NCI-H128 (cell line): ENCODE results near the gene ZNF85.
"Not testable (repeated sequence)": the region's sequence is repeated elsewhere in the genome, so short reads cannot be mapped to it uniquely, and the experiment has no call there.

Source experiments
- DNase-seq: peaks from one replicate; lab custom pipeline; 2025; ENCODE audit not compliant: unreplicated experiment; lab: John Stamatoyannopoulos, UW

ZNF85 gene

DNA sequence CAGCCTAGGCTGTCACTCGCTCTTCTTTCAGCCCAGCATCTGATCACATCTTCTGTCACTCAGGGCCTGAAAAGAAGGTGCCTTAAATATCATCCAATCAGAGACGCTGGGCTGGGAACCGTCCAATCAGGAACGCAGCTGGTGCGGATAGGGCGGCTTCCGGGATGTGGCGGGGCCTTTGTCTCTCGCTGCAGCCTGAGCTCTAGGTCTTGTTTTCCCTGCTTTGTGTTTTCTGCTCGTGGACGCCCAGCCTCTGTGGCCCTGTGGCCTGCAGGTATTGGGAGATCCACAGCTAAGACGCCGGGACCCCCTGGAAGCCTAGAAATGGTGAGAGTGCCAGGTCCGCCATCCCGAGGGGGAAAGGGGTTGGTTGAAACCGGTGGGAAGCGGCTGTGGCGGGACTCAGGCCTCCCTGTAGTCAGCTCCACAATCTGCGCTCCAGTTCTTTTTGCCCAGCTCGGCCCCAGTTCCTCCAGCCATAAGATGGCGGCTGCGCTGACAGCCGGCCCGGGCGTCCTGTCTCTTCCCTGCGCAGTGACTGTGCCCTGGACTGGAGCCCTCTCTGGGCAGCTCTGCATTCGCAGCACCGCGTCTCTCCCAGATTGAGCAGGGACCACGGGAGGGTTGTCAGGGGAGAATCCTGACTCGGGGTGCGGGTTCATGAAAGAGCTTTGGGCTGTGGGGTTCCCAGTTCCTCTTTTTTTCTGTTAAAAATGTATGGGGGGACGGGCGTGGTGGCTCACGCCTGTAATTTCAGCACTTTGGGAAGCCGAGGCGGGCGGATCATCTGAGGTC lies at the start of gene ZNF85:
TSS of gene ZNF85 (plus strand) at position 175 of the 795 bp plus-strand sequence. CDS start at position 325, 150 bp downstream.
- peak; percentile 51 for DNase-seq

DNA sequence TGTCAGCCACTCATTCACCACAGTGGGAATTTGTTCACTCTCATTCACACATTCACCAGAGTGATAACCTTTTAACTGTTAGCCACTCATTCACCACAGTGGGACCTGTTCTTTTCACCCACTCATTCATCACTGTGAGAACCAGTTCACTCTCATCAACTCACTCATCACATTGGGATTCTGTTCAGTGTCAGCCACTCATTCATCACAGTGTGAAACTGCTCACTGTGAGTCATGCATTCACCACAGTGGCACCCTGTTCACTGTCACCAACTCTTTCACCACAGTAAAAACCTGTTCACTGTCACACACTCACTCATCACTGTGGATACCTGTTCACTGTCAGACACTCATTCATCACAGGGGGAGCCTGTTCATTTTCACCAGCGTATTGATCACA lies 43.5 kb upstream of the ZNF85 start:
- DNase-seq, result no peak

DNA sequence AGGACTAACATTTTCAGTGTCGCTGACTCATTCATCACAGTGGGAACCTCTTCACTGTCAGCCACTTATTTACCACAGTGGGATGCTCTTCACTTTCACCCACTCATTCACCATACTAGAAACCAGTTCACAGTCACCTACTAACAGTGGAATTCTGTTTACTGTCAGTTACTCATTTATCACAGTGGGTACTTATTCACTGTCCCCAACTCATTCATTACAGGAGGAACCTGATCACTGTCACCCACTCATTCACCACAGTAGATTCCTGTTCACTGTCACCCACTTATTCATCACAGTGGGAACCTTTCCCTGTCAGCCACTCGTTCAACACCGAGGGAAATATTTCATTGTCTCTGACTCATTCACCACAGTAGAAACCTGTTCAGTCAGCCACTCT lies 10.1 kb upstream of the ZNF85 start:
- no peak for DNase-seq

DNA sequence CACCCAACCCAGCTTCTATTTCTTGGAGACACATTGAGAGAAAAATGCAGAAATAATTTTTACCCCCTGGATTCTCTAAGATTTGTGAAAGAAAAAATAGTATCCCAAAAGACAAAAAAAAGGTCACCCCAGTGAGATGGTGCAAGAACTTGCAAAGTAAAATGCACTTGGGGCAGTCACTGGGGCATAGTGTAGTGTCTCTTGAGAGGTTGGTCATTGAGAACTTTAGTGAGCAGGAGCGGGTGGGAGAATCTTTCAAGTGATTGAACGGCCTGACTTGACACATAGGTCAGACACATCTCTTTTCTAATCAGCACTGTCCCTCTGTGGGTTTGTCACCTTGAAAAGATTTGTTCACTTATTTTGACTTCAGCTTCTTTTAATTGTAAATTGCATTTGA lies 2.4 kb downstream of the ZNF85 start:
- DNase-seq, result no peak

DNA sequence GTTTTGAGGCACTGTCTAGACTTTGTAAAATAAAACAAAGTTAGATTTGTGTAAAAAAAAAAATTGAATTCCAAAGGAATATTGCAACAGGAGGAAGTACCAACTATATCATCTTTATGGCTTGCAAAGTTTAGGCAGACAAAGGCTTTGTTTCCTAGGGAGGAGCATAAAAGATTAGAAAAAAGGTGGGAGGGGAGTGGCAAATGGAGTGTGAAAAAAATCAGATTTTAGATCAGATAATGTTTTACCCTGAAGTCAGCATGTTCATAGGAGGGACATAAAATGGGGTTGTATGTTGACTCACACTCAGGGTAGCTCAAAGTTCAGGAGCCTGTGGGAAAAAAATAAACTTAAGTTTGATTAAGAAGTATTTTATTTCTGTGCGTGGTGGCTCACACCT lies 3.7 kb downstream of the ZNF85 start:
- DNase-seq, result no peak

DNA sequence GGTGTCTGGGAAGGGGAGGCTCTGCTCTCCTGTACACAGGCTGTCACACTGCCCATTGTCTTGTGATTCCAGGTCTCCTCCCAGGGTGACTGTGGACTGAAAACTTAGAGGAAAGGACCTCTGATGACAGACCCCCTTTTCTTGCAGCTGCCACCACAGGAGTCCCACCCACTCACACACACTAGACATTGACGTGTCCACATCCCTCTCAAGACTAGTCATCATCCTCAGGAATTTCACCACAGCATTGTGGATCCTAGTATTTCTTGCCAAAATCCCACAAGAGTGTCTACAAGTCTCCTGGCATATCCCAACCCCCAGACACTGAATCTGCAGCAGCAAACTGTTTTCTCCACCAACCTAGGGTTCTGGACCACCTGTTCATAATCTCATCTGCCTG lies 5.3 kb downstream of the ZNF85 start:
- DNase-seq, result no peak

DNA sequence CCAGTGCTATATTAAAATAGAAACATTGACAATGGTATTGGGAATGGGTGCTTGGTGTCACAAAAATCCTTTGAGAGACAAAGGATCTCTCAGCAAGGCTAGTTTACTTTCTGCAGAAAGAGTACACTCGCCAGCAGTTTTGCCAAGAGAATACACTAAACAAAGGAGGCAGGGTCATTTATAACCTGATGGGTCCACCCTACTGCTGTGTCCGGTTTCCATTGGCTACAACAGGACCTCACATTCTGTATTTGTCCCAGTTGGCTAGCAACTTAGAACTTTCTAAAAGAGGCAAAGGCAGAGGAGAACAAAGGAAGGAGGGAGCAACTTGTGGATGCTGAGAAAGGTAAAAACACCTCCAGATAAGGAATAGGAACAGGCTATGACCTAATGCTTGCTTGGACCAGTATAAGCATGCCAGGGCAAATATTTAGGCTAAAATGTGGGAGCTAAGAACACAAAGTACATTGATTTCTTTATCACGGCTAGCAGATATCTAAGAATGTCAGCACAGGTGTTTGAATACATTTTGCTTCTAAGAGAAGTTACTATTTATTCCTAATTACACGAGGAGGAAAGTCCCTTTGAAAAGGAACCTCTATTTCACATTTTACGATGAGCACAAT lies 13.4 kb downstream of the ZNF85 start:
- DNase-seq, result not testable (repeated sequence)

DNA sequence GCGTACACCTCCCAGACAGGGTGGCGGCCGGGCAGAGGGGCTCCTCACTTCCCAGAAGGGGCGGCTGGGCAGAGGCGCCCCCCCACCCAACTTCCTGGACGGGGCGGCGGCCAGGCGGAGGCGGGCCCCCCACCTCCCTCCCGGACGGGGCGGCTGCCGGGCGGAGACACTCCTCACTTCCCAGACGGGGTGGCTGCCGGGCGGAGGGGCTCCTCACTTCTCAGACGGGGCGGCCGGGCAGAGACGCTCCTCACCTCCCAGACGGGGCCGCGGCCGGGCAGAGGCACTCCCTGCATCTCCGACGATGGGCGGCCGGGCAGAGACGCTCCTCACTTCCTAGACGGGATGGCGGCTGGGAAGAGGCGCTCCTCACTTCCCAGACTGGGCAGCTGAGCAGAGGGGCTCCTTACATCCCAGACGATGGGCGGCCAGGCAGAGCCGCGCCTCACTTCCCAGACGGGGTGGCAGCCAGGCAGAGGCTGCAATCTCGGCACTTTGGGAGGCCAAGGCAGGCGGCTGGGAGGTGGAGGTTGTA lies 29.6 kb downstream of the ZNF85 start:
- not testable (repeated sequence) for DNase-seq

DNA sequence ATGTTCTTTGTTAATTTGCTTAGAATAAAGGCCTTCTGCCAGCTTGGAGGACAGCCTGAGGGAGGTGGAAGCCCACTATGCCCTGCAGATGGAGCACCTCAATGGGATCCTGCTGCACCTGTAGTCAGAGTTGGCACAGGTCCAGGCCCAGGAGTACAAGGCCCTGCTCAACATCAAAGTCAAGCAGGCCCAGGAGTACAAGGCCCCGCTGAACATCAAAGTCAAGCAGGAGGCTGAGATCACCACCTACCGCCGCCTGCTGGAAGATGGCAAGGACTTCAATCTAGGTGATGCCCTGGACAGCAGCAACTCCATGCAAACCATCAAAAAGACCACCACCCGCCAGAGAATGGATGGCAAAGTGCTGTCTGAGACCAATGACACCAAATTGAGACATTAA lies 41.7 kb downstream of the ZNF85 start:
- DNase-seq, result no peak

DNA sequence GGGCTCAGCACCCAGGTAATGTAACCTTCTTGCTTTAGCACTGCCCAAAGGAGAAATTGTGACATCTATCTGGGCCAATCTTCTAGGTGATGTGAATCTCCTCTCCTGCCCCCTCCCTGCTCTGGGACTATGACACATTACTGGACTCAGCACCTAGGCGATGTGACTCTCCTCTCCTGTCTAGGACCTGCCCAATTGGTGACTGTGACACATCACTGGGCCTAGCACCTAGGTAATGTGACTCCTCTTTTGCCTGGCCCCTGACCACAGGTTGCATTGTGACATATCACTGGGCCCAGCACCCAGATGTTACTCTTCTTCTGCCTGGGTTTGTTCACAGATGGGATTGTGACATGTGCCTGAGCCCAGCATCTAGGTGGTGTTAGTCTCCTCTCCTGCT lies 45.0 kb downstream of the ZNF85 start:
- no peak for DNase-seq

DNA sequence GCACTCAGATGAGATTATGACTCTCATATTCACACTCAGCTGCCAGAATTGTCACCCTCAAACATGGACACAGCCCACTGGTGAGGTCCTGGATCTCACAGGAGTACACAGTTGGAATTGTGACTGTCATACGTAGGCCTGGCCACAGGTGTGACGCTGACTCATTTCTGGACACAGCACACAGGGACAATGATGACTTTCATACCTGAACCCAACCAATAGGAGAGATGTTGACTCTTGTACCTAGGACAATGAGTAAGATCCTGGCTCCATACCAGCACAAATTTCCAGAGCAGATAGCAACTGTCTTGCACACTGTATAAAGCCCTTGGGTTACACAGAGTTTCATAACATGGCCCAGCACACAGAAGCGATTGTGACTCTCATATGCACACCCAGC lies 46.4 kb downstream of the ZNF85 start:
- no peak for DNase-seq

DNA sequence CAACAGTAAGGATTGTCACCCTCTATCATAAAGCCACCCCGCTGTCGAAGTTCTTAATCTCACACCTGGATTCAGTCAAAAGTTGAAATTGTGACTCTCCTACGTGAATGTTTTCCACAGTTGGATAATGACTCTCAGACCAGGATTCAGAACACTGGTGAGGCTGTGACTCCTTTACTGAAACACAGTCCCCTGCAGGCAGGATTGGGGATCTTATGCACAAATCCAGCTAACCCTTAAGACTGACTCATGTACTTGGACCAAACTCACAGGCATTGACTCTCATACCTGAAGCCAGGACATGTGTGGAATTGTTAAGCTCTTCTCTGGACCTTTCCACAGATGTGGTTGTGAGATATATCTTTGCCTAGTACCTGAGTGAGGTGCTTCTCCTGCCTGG lies 46.8 kb downstream of the ZNF85 start:
- no peak for DNase-seq

DNA sequence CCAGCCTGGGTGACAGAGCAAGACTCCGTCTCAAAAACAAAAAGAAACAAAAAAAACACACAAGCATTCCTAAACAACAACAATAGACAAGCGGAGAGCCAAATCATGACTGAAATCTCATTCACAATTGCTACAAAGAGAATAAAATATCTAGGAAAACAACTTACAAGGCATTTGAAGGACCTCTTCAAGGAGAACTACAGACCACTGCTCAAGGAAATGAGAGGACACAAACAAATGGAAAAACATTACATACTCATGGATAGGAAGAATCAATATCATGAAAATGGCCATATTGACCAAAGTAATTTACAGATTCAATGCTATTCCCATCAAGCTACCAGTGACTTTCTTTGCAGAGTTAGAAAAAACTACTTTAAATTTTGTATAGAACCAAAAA lies 69.7 kb downstream of the ZNF85 start:
- DNase-seq, result not testable (repeated sequence)

DNA sequence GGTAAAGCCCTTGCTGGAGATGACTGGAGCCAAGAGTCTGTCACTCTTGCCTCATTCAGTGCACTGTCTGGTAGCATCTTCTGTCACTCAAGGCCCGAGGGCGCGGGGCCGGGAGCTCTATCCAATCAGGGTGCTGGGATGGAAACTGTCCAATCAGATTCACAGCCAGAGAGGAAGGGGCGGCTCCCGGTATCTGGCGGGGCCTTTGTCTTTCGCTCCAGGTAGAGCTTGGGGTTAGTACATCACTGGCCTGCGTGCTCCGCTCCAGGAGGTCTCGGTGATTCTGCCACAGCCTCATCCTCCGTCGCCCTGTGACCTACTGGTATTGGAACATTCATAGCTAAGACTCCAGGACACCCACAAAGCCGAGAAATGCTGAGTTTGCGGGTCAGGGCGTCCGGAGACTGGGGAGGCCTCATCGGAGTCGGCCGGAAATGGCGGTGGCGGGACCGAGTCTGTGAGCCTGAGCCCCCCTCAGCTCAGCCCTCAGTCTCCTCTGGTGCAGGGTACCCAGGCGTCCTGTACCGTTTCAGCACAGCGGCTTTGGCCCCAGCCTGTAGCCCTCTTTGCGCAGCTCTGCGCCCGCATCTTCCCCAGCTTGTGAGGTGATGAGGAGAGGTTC lies 76.8 kb downstream of the ZNF85 start:
- peak; percentile 44 for DNase-seq
